Right ventricle myocardium inferior (tissue), 1 donor: ENCODE measurements around the gene CATSPER1. TPM values are rescaled to one million over a fixed set of nuclear protein-coding genes. Genes with fewer than 3 reads are reported as not detected.
"Not testable (repeated sequence)": the region's sequence is repeated elsewhere in the genome, so short reads cannot be mapped to it uniquely, and the experiment has no call there.

ENCODE experiments used
- ATAC-seq: fragments of 200-7000 bp; cut with Tn5 transposase; one replicate; pipeline ENCODE4 v1.9.1; 2020; ENCODE audit warnings: mild to moderate bottlenecking, moderate library complexity
- DNase-seq: peaks from one replicate; pipeline ENCODE4 v3.0.0; 2021; ENCODE audit errors: missing footprints
- intact Hi-C: fragments of 100-400 bp; cut with DNase I; formaldehyde crosslinking; loops from one replicate; pipeline ENCODE4 v1.11.0; 2022
- total RNA-seq: library from RNA; stranded (reverse); fragmentation: NEBNext Ultra II Directional; extraction: Animal tissue kit (Norgen Biotek cat#: 25700); gene quantifications from one replicate; pipeline ENCODE4 v1.2.1, GENCODE V29; 2021
- donor health status: DM: no; HTN: yes; CAD: no; lungs with severe emphysema.

The CATSPER1 gene
- total RNA-seq, 1 donor from 2014 or later = not detected

- ATAC-seq, intact Hi-C loops, DNase-seq: not testable (repeated sequence)
Measured at GRCh38 chr11:66010036-66010435, 16.2 kb downstream of the CATSPER1 start.

DNA sequence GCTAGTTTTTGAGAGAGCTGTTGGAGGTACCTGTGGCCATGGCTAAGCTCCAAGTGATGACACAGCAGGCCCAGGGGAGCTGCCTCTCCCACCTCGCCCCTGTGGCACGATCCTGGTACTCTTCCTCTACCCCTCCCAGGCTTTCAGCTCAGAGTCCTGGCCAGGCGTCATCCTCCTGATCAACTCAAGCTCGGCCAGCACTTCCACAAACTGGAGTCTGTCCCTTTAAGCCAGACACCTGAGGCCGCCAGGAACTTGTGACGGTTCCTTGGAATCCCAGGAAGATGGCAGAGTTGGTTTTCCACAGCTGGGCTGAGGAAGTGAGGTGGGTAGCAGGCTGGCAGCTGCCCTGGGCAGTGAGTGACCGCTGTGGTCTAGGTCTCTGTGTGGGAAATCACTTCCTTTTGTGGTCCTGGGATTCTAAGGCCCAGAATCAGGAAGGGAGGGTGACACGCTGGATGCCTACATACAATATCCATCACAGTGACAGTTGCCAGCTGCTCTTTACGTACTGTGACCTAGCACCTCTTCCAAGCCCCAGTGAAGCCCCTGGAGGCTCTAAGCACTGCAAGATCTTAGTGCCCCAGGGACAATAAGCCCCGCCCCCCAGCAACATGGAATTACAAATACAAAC is 17.7 kb downstream of the CATSPER1 start:
- ATAC-seq (no peak), DNase-seq (no peak)
- intact Hi-C loops = no loop called here

DNA sequence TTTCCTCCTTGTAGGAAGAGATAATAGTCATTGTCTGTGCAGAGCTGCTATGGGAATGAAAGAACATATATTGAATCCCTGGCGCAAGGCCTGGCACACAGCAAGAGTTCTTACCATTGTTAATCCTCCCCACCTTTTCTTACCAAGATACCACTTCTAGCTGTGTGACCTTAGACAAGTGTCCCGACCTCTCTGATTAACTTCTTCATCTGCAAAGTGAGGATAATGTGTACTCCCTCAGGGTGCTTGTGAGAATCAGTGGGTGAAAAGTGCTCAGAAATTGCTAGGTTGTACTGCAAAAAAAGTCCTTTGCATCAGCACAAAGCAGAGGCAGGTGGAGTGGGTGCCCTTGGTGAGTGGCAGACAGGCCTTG is 18.2 kb downstream of the CATSPER1 start:
- no peak for ATAC-seq
- intact Hi-C loops = no loop called here
- no peak for DNase-seq

DNA sequence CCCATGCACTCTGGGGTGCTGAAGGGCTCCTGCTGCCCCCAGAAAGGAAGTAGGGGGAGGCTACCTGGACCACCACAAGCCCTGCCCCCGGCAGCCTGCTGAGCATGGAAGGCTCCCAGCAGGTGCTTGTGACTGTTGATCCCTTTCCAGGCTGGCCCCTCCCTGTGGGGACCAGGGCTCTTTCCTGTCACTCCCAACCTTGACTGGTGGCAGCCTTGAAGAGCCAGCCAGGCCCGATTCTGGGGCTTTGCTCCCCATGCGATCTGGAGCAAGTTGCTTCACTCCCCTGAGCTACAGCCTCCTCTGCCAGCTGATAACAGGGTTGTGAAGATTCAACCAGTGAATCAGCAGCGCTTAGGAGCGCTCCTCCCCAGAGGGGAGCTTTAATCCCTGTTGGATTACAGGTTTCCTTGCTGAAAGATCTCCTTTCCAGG is 19.1 kb downstream of the CATSPER1 start:
- DNase-seq = no peak
- no peak for ATAC-seq
- intact Hi-C loops = no loop called here

GRCh38 chr11:66006891-66007176 is 19.4 kb downstream of the CATSPER1 start:
- DNase-seq (no peak), ATAC-seq (no peak)
- intact Hi-C loops = no loop called here

GRCh38 chr11:66006134-66006890 is 20.0 kb downstream of the CATSPER1 start:
- ATAC-seq = no peak
- intact Hi-C loops = no loop called here
- peak; percentile 55 for DNase-seq

DNA sequence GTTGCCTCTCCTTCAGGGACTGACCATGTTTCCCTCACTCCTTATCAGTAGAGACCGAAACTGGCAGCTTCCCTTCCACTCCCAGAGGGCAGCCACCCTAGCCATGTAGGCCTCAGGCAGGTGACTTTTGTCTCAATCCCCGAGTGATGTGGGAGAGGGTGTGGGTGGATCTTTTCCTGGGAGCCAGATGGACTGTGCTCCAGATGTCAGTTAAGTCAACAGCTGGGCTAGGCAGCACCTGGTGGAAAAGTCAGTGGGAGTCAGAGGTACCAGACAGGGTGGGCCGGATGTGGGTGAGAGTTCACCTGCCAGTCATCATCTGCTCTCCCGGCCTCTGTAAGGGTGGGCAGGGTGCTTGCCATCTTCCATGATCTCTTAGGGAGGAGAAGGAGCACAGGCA is 22.1 kb downstream of the CATSPER1 start:
- DNase-seq (no peak), ATAC-seq (no peak)
- intact Hi-C loops = no loop called here

DNA sequence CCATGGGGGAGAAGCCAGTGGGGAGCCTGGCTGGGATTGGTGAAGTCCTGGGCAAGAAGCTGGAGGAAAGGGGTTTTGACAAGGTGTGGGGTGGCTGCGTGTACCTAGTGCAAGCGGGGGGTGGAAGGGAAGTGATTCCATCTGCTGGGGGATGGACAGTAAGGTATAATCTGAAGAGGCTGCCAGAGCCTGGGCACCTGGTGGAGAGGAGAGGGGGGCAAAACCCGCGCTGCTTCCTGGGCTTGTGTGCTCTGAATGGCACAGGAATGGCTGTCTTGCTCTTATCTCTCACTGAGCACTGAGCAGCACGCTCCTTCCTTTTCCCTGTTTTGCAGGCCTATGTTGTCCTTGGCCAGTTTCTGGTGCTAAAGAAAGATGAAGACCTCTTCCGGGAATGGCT is 23.0 kb downstream of the CATSPER1 start:
- intact Hi-C loops = no loop called here
- ATAC-seq = no peak
- DNase-seq = no peak

DNA sequence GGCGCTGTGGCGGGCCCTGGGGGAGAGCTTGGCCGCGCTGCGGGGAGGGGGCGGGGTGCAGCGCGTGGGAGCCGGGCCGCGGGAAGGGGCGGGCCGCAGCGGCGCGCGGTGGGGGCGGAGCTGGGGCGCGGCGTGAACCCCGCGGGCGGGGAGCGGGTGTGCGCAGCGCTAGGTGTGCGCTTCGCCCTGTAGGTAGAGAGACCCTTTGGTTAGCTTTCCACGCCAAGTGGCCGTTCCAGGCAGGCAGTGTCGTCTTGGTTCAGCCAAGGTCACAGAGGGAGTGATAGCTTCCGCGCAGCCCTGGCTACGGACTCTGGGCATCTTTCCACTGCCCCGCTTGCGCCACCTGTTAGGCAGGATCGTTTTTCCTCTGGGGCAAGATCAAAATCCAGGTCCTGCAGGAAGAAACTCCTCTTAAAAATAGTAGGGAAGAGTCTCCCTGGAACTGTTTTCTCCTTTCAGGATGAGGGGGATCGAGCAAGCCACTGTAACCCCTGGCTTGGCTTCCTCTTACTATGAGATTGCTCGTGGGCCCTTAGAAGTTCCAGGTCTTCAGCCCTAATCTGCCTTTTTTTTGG is 23.5 kb downstream of the CATSPER1 start:
- ATAC-seq (peak; percentile 84), DNase-seq (no peak)
- intact Hi-C loops = loop anchor here (1.0 kb wide), 1 partner anchor 41 kb away; the partner anchor contains the start of gene SART1

DNA sequence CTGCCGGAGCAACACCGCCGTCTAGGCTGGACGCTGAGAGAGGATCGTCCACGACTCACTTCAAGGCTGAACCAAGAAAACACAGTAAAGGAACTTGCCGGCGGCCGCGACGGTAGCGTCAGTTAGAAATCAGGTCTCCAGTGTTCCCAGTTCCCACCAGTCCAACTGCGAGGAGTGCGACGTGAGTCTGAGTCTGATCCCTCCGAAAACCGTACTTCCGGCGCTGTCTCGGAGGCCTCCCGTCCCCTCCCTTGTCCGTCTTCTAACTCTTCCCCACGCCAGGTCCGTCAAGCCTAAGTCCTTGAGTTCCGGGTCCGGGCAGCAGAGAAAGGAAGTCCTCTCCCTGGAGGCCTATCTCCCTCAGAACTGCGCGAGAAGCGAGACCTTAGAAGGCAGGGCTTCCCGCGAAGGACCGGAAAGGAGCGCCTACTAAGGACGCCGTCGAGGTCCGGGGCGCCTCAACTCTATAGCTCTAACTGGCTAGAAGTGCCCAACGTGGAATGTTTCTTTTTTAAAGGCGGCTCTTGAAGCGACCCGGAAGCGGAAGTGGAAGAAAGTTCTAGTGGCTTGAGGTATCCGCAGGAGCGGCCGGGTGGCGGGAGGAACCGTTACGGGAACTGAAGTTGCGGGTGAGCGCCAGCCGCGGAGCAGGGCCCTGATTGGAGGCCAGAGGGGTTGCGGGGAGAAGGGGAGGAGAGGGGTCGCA is 24.2 kb downstream of the CATSPER1 start, which contains the start of the genes BANF1 and EIF1AD:
Gene BANF1, plus strand, starts transcription at position 562 of the 706 bp plus-strand sequence. CDS start 748 bp downstream, outside the sequence.
Gene EIF1AD, minus strand, starts transcription at position 216 of the 706 bp plus-strand sequence. CDS start 1,768 bp downstream, outside the sequence.
- intact Hi-C loops = loop anchor here (1.0 kb wide), 1 partner anchor 41 kb away; the partner anchor contains the start of gene SART1
- peak; percentile 93 for DNase-seq
- peak; percentile 93 for ATAC-seq

DNA sequence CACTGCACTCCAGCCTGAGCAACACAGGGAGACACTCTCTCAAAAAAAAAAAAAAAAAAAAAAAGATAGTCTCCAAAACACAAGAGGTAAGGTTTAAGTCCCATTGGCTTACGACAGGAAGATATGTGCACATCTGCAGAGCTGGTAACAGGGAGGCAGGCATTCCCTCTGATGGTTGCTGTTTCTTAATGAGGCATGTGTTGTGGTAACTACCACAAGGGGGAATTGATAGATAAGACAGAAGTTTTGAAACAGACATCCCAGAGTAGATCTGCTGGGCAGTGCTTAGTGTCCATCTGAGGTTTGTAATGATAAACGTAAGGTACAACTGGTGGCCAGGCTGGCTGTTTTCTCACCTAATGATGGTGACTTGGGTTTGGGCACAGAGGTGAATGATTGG is 29.0 kb downstream of the CATSPER1 start:
- DNase-seq = no peak
- intact Hi-C loops = no loop called here

GRCh38 chr11:65992056-65992455 is 34.2 kb downstream of the CATSPER1 start:
- intact Hi-C loops = no loop called here
- ATAC-seq = no peak

More for the DNA sequence above, 29.0 kb downstream of the CATSPER1 start:
- ATAC-seq = no peak

DNA sequence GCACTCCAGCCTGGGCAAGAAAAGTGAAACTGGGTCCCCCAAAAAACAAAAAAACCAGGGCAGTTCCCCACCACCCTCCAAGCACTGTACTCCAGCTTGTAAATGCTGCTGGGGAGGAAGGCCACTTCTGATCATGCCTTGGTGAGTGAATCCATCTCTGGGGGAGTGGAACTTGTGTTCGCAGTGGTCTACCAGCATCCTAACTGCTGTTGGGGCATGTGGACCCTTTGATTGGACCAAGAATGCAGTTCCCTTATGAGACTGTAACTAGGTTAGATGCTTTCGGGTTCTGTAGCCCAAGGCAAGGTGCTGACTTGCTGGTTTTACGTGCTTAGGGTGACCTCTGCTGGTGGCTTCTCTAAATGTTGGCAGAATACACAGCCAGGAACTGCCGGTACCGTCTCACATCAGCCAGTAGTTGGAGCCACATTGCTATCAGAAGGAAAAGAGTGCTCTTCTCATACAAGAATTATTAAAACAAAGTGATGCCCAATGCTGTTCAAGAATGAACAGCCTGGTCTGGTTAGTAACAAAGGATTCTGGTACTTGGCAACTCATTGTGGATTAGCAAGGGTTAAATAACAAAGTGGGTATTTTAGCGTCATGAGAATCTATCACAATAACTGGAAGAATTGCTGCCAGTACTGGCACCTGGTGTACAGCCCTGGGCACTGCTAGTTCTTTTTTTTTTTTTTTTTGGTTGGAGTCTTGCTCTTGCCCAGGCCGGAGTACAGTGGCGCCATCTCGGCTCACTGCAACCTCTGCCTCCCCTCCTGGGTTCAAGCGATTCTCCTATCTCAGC is 37.3 kb downstream of the CATSPER1 start:
- ATAC-seq = peak; percentile 99
- intact Hi-C loops = loop anchor here (1.0 to 2.0 kb wide), 4 partner anchors 105 to 276 kb away; partner anchors contain the start of genes AP5B1 and KAT5
- DNase-seq = peak; percentile 81

More at GRCh38 chr11:65992056-65992455, 34.2 kb downstream of the CATSPER1 start:
- no peak for DNase-seq

- intact Hi-C loops = no loop called here
- ATAC-seq = no peak
- DNase-seq = no peak
Measured at GRCh38 chr11:65987336-65987735, 38.9 kb downstream of the CATSPER1 start.

- intact Hi-C loops = no loop called here
- no peak for DNase-seq
Measured at GRCh38 chr11:65983589-65983987, 42.7 kb downstream of the CATSPER1 start.

DNA sequence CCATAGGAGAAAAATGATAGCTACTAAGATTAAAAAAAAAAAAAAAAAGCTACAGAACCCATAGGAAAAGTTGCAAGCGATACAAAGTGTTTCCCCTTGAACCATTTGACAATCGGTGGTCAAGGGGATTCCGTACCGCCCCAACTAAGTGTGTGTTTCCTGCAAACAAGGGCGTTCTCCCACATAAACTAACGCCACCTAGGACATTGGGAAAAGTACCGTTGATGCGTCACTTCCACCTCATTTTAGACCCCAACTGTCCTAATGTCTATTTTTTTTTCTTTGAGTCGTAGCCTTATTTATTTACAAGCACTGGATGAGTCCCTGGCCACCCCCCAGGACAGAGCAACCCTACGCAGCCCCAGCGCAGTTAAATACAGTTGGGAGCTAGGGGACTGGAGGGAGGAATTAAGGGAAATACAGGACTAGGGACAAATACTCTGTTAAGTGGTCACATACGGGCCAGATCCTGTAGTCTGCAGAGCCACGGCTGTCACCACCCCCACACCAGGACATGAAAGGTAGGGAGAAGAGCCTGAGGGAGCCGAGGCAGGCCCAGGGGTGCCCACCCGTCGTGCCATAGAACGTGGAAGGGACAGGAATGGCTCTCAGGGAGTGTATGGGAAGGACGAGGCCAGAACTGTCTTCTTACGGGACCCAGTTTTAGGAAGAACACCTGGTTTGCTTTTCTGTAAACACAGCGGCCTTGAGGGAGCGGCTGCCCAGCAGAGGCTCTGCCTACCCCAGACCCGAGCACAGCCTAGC is 43.3 kb downstream of the CATSPER1 start:
- ATAC-seq = no peak
- no peak for DNase-seq
- intact Hi-C loops = no loop called here

More at GRCh38 chr11:65983589-65983987, 42.7 kb downstream of the CATSPER1 start:
- ATAC-seq = no peak

GRCh38 chr11:65981972-65982823 is 44.1 kb downstream of the CATSPER1 start:
- intact Hi-C loops = no loop called here
- DNase-seq = no peak
- ATAC-seq = peak; percentile 10
